Sigmoid colon (tissue), 4 donors: ENCODE measurements around the gene JOSD1.

ENCODE experiments used
- EP300 ChIP-seq, 4 donors: sonication (generic); formaldehyde crosslinking; IDR thresholded peaks; one replicate each; pipeline ENCODE4 v1.6.1; 2017; ENCODE audit warnings: antibody characterized with exemption in 4 of 4
- POLR2A ChIP-seq, 2 donors: fragments of 450-650 bp; IDR thresholded peaks; one replicate each; pipeline ENCODE4 v1.6.1; 2016; ENCODE audit warnings: antibody characterized with exemption in 2 of 2, mild to moderate bottlenecking in 2 of 2, moderate library complexity in 2 of 2
- POLR2AphosphoS5 ChIP-seq, 4 donors: sonication (generic); formaldehyde crosslinking; IDR thresholded peaks; one replicate each; pipeline ENCODE4 v1.6.1; 2017; ENCODE audit warnings: antibody characterized with exemption in 4 of 4

DNA sequence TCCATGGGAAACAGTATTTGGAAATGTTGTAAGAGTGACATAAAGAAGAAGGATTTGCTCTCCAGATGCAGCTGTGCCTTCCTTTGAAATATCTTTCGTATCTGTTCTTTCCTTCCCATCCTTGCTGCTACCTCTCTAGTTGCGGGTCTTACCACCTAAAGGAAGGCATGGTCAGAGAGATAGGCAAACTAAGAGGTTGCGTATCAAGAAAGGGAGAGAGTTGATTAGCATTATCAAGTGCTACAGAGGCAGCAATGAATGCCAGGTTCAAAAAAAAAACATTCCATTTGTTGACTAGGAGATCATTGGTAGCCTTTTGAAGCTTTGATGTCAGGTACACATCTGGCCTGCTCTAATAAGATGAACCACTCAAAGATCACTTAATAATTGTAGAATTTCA is 9.6 kb upstream of the JOSD1 start:
- no peak for TF ChIP-seq POLR2A (IDR thresholded peaks at IDR 0.05)
- no peak for TF ChIP-seq POLR2AphosphoS5 (IDR thresholded peaks at IDR 0.05)
- TF ChIP-seq EP300 (IDR thresholded peaks at IDR 0.05) = no peak
